Brain microvascular endothelial cell (primary cell): ENCODE results near the gene CCDC90B.
"Not testable (repeated sequence)": the region's sequence is repeated elsewhere in the genome, so short reads cannot be mapped to it uniquely, and the experiment has no call there.

ENCODE experiments used
- DNase-seq: peaks from one replicate; pipeline ENCODE4 v3.0.0-alpha.2; 2020
- H3K27ac ChIP-seq: fragments of 250-450 bp; sonication (Bioruptor Pico); 2 replicates; pipeline ENCODE4 v1.5.1; 2020; ENCODE audit warnings: mild to moderate bottlenecking, moderate library complexity
- H3K27me3 ChIP-seq: fragments of 250-450 bp; sonication (Bioruptor Pico); replicated peaks from 2 replicates; pipeline ENCODE4 v1.5.1; 2020; ENCODE audit warnings: mild to moderate bottlenecking
- H3K36me3 ChIP-seq: fragments of 250-450 bp; sonication (Bioruptor Pico); replicated peaks from 2 replicates; pipeline ENCODE4 v1.5.1; 2020; ENCODE audit warnings: mild to moderate bottlenecking
- H3K4me3 ChIP-seq: 2 replicates; pipeline ENCODE4 v1.5.1; 2011; ENCODE audit warnings: low read depth, mild to moderate bottlenecking, control low read depth, low read length, moderate library complexity
- CTCF ChIP-seq: IDR thresholded peaks from 2 replicates; pipeline ENCODE4 v1.5.1; 2011; ENCODE audit warnings: low read depth, mild to moderate bottlenecking, moderate library complexity, low read length, control low read depth, inconsistent platforms; ENCODE audit errors: missing control alignments
- in situ Hi-C: cut with HindIII; loops from 2 replicates; pipeline ENCODE4 v1.10.0; 2017; ENCODE audit warnings: low sequenced_read_pairs, low pct_ligation_motif_present

The CCDC90B gene

GRCh38 chr11:83317757-83318690, 31.9 kb upstream of the CCDC90B start:
- Histone ChIP-seq H3K4me3 (no peak overlapping the region), H3K27me3 (no peaks in the 10 kb centered on the region), H3K36me3 (no peaks in the 10 kb centered on the region), H3K27ac (no peak overlapping the region)
- in situ Hi-C loops, result no loop called here
- no peak for TF ChIP-seq CTCF
- no peak for DNase-seq

- H3K36me3 ChIP-seq, in situ Hi-C loops, H3K4me3 ChIP-seq, DNase-seq, H3K27ac ChIP-seq, H3K27me3 ChIP-seq: not testable (repeated sequence)
Measured at GRCh38 chr11:83316897-83317268, 30.7 kb upstream of the CCDC90B start.

GRCh38 chr11:83316143-83316896, 30.2 kb upstream of the CCDC90B start:
- H3K27me3 ChIP-seq, H3K27ac ChIP-seq, H3K36me3 ChIP-seq, H3K4me3 ChIP-seq, DNase-seq, in situ Hi-C loops: not testable (repeated sequence)

GRCh38 chr11:83312430-83312829, 26.3 kb upstream of the CCDC90B start:
- in situ Hi-C loops, result no loop called here
- no peak for DNase-seq
- Histone ChIP-seq H3K27me3 (no peaks in the 10 kb centered on the region), H3K27ac (no peak overlapping the region), H3K36me3 (no peaks in the 10 kb centered on the region), H3K4me3 (no peak overlapping the region)
- TF ChIP-seq CTCF, result no peak

- no peaks in the 10 kb centered on the region for H3K36me3 ChIP-seq
- H3K4me3 ChIP-seq, result no peak overlapping the region
- no peaks in the 10 kb centered on the region for H3K27me3 ChIP-seq
- DNase-seq, result no peak
- in situ Hi-C loops, result no loop called here
- no peak for TF ChIP-seq CTCF
- H3K27ac ChIP-seq, result no peak overlapping the region
Measured at GRCh38 chr11:83311701-83312100, 25.5 kb upstream of the CCDC90B start.

- Histone ChIP-seq H3K27me3 (no peaks in the 10 kb centered on the region), H3K27ac (no peak overlapping the region), H3K36me3 (no peaks in the 10 kb centered on the region), H3K4me3 (no peak overlapping the region)
- in situ Hi-C loops, result no loop called here
- DNase-seq, result no peak
- no peak for TF ChIP-seq CTCF
Measured at GRCh38 chr11:83310718-83311117, 24.6 kb upstream of the CCDC90B start.

GRCh38 chr11:83308536-83308935, 22.4 kb upstream of the CCDC90B start:
- H3K36me3 ChIP-seq, in situ Hi-C loops, DNase-seq, H3K4me3 ChIP-seq, H3K27me3 ChIP-seq, H3K27ac ChIP-seq: not testable (repeated sequence)
